GM18858 (cell line): ENCODE measurements around the gene IRAK2.
"Not testable (repeated sequence)": the region's sequence is repeated elsewhere in the genome, so short reads cannot be mapped to it uniquely, and the experiment has no call there.

Experiments used
- ATAC-seq: cut with Tn5 transposase; IDR thresholded peaks from one replicate; pipeline ENCODE4 v1.9.1; 2021; ENCODE audit not compliant: unreplicated experiment

IRAK2 gene

GRCh38 chr3:10248984-10249748, 84.4 kb downstream of the IRAK2 start:
- no peak for ATAC-seq

DNA sequence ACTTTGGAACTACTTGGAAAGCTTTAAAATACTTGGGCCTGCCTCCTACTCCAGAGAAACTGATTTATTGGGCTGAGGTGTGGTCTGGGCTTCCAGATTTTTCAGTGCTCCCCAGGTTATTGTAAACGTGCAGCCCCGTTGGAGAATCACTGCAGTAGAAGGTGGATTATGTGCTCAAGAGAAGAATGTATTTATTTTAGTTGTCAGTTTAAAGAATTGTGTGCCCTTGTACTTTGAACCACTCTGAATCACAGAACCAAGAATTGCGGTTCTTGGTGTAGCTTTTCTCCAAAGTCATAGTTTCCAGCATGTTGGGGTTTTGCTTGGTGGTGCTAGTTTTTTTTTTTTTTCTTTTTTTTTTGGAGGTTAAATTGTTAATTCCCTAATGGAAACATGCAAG, 85.1 kb downstream of the IRAK2 start:
- ATAC-seq, result no peak

- ATAC-seq, result no peak
Observed at GRCh38 chr3:10251006-10251405, 86.3 kb downstream of the IRAK2 start.

- no peak for ATAC-seq
Observed at GRCh38 chr3:10253731-10254130, 89.0 kb downstream of the IRAK2 start.

- no peak for ATAC-seq
Observed at GRCh38 chr3:10255835-10256234, 91.1 kb downstream of the IRAK2 start.

GRCh38 chr3:10259036-10259435, 94.3 kb downstream of the IRAK2 start:
- ATAC-seq, result no peak

DNA sequence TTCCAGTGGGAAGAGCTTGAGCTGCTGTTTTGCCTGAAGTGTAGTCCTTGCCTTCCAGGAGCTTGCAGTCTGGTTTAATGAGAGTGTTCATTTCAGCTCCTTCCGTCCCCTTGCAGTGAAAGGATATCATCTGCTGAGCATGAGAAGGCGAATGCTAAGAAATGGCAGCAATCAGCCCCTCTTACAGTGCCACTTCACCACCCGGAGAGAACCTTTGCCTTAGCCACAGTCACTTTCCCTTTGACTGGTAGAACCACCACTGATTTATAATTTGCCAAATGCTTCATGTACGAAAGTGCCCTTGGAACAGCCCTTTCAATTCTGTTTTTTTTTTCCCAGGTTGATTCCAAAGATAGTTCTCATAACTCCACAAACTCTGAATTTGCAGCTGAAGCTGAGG, 95.1 kb downstream of the IRAK2 start:
- ATAC-seq, result no peak

- ATAC-seq, result no peak
Observed at GRCh38 chr3:10260211-10260701, 95.5 kb downstream of the IRAK2 start.

DNA sequence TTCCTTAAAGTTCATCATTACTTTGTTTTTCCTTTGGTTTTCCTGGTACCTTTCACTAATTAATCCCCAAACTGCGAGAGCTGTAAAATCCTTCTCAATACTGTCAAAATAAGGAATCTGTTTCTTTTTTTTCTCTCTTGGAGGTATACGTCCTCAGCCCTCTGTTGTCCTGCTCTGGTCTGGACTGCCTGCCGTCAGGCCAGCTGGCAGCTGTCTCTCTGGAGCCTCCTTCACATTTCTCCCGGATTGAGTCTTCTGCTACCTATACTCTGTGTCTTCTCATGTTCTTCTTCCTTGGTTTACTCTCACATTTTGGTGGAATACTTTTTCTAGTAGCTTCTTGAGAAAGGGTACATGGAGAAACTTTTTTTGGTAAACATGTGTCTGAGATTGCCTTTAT, 97.3 kb downstream of the IRAK2 start:
- ATAC-seq, result no peak

DNA sequence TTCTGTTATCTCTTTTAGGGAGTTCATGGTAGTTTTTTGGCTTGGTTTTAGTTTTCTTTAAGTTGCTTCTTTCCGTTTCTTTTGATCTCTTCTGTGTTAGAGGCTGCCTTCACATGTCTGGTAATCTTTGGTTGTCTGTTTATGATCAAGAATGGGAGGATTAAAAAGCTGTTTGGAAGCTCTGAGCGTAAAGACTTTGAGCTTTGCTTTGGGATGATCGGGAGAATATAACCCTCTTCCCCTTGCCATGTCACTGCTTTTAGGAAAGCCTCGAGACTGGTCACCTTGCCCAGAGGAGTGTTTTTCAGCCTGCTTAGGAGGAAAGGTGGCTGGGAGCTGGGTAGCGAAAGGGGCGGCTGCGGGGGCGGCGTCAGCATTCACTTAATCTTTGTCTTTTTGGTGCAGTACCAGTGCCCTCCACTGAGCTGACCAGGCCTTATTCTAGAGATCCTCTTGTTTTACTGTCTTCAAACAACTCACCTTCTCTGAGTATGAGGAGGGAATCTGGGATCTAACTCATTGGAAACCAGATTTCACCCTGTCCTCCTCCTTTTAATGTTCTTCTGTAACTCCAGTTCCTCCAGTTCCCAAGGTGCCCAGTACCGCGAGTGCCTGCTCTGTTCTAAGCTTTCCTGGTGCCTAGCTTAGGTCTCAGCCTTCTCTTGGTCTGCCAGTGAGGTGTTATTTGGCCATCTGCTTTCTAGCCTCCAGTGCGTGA, 99.1 kb downstream of the IRAK2 start:
- ATAC-seq, result no peak

DNA sequence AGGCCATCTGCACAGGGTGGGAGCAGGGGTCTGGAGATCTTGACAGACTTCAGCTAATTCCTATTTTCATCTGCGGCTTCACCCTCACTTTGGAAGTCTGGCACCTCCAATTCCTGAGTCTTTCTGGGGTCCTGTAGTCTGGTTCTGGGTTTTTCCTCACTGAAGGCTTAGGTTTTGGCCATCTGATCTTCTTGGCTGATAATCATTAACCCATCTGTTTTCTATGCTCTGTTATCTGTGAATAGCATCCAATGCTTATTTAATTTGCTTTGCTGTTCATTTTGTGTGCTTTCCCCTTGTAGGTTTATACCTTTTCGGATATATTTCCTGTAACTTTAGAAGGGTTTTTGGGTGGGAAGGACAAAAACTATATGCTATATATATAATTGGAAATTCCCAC, 101.1 kb downstream of the IRAK2 start:
- no peak for ATAC-seq

DNA sequence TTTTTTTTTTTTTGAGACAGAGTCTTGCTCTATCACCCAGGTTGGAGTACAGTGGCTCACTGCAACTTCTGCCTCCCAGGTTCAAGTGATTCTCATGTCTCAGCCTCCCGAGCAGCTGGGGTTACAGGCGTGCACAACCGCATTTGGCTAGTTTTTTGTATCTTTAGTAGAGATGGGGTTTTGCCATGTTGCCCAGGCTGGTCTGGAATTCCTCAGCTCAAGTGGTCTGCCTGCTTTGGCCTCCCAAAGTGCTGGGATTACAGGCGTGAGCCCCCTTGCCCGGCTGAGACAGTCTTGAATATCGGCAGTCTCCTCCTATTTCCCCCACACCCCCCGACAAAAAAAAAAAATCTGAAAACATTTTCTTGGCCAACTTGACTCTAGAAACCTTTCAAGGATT, 102.2 kb downstream of the IRAK2 start:
- not testable (repeated sequence) for ATAC-seq

DNA sequence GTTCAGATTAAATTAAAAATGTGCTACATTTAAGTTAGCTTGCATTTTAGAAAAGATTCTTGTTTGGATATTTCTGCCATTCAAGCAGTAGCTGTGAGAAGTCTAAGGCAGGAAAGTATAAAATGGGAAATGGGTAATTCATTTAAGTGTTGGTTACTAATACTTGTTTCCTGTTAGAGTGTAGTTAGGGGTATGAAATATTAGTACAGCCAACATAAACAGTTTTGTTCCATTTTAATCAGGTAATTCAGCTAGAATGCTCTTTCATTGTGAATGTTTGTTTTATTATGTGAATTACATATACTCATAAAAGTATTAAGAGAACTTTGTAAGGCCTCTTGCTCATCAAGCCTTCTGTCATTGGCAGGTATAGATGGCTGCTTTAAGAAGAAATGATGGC, 103.4 kb downstream of the IRAK2 start:
- ATAC-seq, result no peak

GRCh38 chr3:10268930-10269329, 104.2 kb downstream of the IRAK2 start:
- no peak for ATAC-seq

- no peak for ATAC-seq
Observed at GRCh38 chr3:10269443-10269842, 104.7 kb downstream of the IRAK2 start.

GRCh38 chr3:10272476-10272875, 107.8 kb downstream of the IRAK2 start:
- ATAC-seq, result not testable (repeated sequence)

DNA sequence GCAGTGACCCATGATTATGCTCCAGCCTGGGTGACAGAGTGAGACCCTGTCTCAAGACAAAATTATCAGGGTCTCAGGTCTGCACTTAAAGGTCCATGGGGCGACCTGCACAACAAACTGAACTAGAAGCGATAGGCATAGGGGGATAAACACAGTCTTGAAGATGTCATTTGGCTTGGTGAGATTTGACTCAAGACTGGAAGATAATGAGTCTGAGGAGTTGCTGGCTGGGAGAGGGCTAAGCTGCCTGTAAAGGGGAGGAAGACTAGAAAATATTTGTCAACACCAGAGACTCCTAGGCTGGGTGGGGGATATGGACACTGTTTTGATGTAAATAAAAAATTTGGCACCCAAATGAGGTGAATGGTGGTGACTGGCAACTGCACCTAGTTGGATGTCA, 108.3 kb downstream of the IRAK2 start:
- ATAC-seq, result no peak

- ATAC-seq, result no peak
Observed at GRCh38 chr3:10273702-10274305, 109.1 kb downstream of the IRAK2 start.

DNA sequence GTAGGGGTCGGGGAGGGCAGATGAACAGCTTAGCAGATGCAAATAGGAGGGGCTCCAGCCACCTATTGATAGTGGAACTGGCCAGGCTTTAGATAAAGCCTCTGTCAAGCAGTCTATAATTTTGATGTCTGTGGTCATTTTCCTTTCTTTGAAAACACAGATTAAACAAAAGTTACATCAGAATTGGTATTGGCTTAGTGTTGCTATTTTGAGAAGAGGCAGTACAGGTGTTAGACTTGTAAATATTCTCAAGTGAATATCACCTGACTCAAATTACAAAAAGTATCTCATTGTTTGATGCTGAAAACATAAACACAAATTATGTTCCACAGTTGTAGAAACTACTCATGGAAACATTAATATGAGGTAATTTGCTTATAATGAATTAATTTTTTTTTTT, 109.9 kb downstream of the IRAK2 start:
- ATAC-seq, result no peak

- no peak for ATAC-seq
Observed at GRCh38 chr3:10277115-10277625, 112.5 kb downstream of the IRAK2 start.

GRCh38 chr3:10278501-10278900, 113.8 kb downstream of the IRAK2 start:
- no peak for ATAC-seq
